Chondrocyte (in vitro differentiated cells): Measurements from ENCODE around the gene IGF1R. TPM values are rescaled to one million over a fixed set of nuclear protein-coding genes. Genes with fewer than 3 reads are reported as not detected.
A peak's percentile ranks its signal among the peaks of the same experiment; 100 is the strongest.

Source experiments
- DNase-seq: peaks from one replicate; pipeline ENCODE4 v3.0.0; 2021; ENCODE audit warnings: mixed read lengths, low spot score
- H3K27ac Mint-ChIP-seq: one replicate; pipeline ENCODE4 v1.8.0; 2021; ENCODE audit warnings: mild to moderate bottlenecking, moderate library complexity, mixed read lengths; ENCODE audit not compliant: unreplicated experiment
- H3K27me3 Mint-ChIP-seq: 2 replicates; pipeline ENCODE4 v1.8.0; 2021; ENCODE audit warnings: low read depth, mixed read lengths
- H3K36me3 Mint-ChIP-seq: 2 replicates; pipeline ENCODE4 v1.8.0; 2021; ENCODE audit warnings: low read depth, mixed read lengths
- H3K4me1 Mint-ChIP-seq: 2 replicates; pipeline ENCODE4 v1.8.0; 2021; ENCODE audit warnings: low read depth, mild to moderate bottlenecking, mixed read lengths
- H3K4me3 Mint-ChIP-seq: one replicate; pipeline ENCODE4 v1.8.0; 2021; ENCODE audit warnings: mild to moderate bottlenecking, moderate library complexity, mixed read lengths; ENCODE audit not compliant: unreplicated experiment
- H3K9me3 Mint-ChIP-seq: 2 replicates; pipeline ENCODE4 v1.8.0; 2021; ENCODE audit warnings: low read depth, mixed read lengths
- CTCF ChIP-seq: fragments of 200-600 bp; sonication (generic); IDR thresholded peaks from 2 replicates; pipeline ENCODE4 v1.5.0; 2021; ENCODE audit warnings: antibody characterized with exemption, mild to moderate bottlenecking, moderate library complexity
- total RNA-seq: library from RNA; stranded (reverse); gene quantifications from 3 replicates; pipeline ENCODE4 v1.2.1, GENCODE V29; 2021

IGF1R gene
- total RNA-seq, 1 donor from 2014 or later: 119 TPM

- no peaks in the 10 kb centered on the region for H3K36me3 Mint-ChIP-seq
- no peak for TF ChIP-seq CTCF
- no peak for DNase-seq
- no peaks in the 10 kb centered on the region for H3K9me3 Mint-ChIP-seq
- peak overlapping the region; percentile 96 for H3K27ac Mint-ChIP-seq
- H3K27me3 Mint-ChIP-seq: no peaks in the 10 kb centered on the region
- peaks cover 98% of the 10 kb centered on the region for H3K4me1 Mint-ChIP-seq
- H3K4me3 Mint-ChIP-seq: peak overlapping the region; percentile 11
Observed at GRCh38 chr15:98854496-98854895, 206.2 kb downstream of the IGF1R start.

DNA sequence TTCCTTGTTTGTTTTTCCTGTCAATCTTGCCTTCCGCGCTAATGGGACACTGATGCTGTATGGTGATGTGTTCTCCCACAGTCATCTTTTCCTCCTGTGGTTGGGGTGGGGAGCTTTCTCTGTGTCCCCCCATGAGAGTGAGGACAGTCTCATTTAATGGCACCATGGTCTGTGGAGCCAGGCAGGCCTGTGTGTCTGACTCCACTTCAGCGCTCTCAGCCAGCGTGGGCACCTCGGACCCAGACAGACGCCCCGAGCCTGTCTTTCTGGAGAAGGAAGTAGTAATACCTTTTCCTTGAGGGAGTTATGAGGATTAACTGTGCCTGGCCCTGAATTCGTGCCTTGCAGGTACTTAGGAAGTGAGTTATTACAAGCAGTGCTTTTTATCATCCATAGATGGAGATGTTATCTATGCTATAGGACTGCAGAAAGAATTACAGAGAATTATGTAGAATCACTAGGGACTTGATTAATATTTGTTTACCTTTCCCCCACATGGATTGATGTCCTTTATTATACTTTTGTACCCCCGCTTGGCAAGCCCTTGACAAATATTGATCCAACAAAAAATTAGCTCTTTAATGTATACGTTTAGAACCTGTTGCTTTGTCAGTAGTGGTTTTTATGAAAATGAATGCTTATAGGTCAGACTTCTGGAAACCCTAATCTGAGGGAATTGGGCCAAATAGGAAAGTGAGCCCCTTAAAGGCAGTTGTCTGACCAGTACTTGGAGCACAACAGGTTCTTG, 206.9 kb downstream of the IGF1R start:
- Mint-ChIP-seq H3K36me3 (no peaks in the 10 kb centered on the region), H3K27ac (peak overlapping the region; percentile 96), H3K27me3 (no peaks in the 10 kb centered on the region), H3K9me3 (no peaks in the 10 kb centered on the region), H3K4me1 (peaks cover 98% of the 10 kb centered on the region), H3K4me3 (no peak overlapping the region)
- no peak for DNase-seq
- TF ChIP-seq CTCF: peak; percentile 70

GRCh38 chr15:98855815-98856531, 207.6 kb downstream of the IGF1R start:
- Mint-ChIP-seq H3K27ac (peak overlapping the region; percentile 96), H3K9me3 (no peaks in the 10 kb centered on the region), H3K4me3 (no peak overlapping the region), H3K27me3 (no peaks in the 10 kb centered on the region), H3K36me3 (no peaks in the 10 kb centered on the region), H3K4me1 (peaks cover 98% of the 10 kb centered on the region)
- peak; percentile 19 for TF ChIP-seq CTCF
- DNase-seq: no peak

- peaks cover 98% of the 10 kb centered on the region for H3K4me1 Mint-ChIP-seq
- H3K4me3 Mint-ChIP-seq: peak overlapping the region; percentile 37
- H3K9me3 Mint-ChIP-seq: no peaks in the 10 kb centered on the region
- H3K27me3 Mint-ChIP-seq: no peaks in the 10 kb centered on the region
- peak overlapping the region; percentile 96 for H3K27ac Mint-ChIP-seq
- no peaks in the 10 kb centered on the region for H3K36me3 Mint-ChIP-seq
- no peak for DNase-seq
- no peak for TF ChIP-seq CTCF
Observed at GRCh38 chr15:98856532-98856907, 208.2 kb downstream of the IGF1R start.

GRCh38 chr15:98858610-98859023, 210.3 kb downstream of the IGF1R start:
- H3K9me3 Mint-ChIP-seq: no peaks in the 10 kb centered on the region
- H3K27ac Mint-ChIP-seq: peak overlapping the region; percentile 96
- H3K27me3 Mint-ChIP-seq: no peaks in the 10 kb centered on the region
- DNase-seq: no peak
- peaks cover 98% of the 10 kb centered on the region for H3K4me1 Mint-ChIP-seq
- no peaks in the 10 kb centered on the region for H3K36me3 Mint-ChIP-seq
- H3K4me3 Mint-ChIP-seq: peak overlapping the region; percentile 28
- no peak for TF ChIP-seq CTCF
